Epithelial cell of proximal tubule (primary cell): ENCODE results near the gene ITGB5. TPM values are rescaled to one million over a fixed set of nuclear protein-coding genes. Genes with fewer than 3 reads are reported as not detected.
"Not testable (repeated sequence)": the region's sequence is repeated elsewhere in the genome, so short reads cannot be mapped to it uniquely, and the experiment has no call there.

Experiments used
- DNase-seq: peaks from one replicate; pipeline ENCODE4 v3.0.0-alpha.2; 2011; ENCODE audit warnings: low read depth
- H3K4me3 ChIP-seq: 2 replicates; pipeline ENCODE4 v1.5.1; 2011; ENCODE audit warnings: low read depth, mild to moderate bottlenecking, low read length
- total RNA-seq: library from RNA; depleted of rRNA; stranded (reverse); fragments of >200 nt; gene quantifications from 2 replicates; pipeline ENCODE4 v1.2.3, GENCODE V29; 2015
- TF ChIP-seq, protein P1 (sequence below): conservative IDR thresholded peaks from 2 replicates; pipeline ENCODE4 v1.5.1; 2012; ENCODE audit warnings: low read depth, mild to moderate bottlenecking, low read length

Gene ITGB5
- total RNA-seq, 1 donor from 2014 or later: 141 TPM

DNA sequence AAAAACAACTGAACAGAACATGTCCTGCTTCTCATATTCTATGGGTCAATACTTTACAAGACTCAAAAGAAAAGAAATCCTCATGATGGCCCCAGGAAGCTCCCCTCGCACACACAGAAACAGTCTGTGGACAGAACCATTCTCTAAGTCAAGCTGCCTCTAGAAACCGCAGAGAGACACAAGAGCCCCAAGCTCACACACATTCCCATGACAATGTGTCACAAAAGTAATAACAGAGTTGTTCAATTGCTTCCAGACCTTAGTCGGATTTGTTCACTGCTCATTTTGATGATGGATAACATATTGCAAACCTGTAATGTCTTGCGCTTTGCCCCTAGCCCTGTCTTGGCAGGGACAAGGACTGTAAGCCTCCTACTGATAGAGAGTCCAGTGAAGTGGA, 96.0 kb downstream of the ITGB5 start:
- DNase-seq: no peak
- no peak overlapping the region for H3K4me3 ChIP-seq
- TF ChIP-seq, protein P1, sequence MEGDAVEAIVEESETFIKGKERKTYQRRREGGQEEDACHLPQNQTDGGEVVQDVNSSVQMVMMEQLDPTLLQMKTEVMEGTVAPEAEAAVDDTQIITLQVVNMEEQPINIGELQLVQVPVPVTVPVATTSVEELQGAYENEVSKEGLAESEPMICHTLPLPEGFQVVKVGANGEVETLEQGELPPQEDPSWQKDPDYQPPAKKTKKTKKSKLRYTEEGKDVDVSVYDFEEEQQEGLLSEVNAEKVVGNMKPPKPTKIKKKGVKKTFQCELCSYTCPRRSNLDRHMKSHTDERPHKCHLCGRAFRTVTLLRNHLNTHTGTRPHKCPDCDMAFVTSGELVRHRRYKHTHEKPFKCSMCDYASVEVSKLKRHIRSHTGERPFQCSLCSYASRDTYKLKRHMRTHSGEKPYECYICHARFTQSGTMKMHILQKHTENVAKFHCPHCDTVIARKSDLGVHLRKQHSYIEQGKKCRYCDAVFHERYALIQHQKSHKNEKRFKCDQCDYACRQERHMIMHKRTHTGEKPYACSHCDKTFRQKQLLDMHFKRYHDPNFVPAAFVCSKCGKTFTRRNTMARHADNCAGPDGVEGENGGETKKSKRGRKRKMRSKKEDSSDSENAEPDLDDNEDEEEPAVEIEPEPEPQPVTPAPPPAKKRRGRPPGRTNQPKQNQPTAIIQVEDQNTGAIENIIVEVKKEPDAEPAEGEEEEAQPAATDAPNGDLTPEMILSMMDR: no peak

DNA sequence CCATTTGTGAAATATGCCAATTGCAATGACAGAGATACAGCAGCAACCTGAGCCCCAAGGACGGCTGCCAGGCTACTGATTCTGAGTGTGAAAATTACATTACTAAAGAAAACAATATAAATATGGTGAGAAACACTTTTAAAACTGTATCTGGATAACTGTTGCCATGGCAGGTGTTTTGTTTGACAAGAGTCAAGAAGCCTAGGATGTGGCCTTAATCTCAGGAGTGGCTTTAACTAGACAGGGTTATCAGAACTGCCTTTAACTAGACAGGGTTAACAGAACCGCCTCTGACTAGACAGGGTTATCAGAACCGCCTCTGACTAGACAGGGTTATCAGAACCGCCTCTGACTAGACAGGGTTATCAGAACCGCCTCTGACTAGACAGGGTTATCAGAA, 98.1 kb downstream of the ITGB5 start:
- not testable (repeated sequence) for DNase-seq, H3K4me3 ChIP-seq

DNA sequence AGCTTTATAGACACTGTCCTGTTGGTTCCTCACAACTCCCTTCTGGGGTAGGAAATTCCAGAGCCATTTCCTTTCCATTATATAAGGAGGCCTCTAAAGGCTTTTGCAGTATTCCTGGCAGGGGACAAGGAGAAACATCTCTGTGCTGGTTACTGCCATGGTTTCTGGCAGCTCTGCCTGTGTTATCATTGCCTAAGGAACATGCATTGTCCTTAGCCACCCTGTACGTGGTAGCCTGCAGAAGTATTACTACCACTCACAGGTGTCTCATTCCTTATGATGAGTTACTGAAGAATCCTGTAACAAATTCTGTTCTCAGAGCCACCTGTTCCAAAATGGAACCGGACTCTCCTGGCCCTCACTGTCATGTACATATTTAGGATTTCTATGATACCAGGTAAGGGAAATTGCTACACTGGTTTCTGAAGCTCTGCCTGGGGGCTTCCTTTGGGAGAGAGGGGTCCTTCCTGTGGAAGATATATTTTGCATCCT, 98.9 kb downstream of the ITGB5 start:
- no peak overlapping the region for H3K4me3 ChIP-seq
- no peak for DNase-seq
- TF ChIP-seq, protein P1: no peak

DNA sequence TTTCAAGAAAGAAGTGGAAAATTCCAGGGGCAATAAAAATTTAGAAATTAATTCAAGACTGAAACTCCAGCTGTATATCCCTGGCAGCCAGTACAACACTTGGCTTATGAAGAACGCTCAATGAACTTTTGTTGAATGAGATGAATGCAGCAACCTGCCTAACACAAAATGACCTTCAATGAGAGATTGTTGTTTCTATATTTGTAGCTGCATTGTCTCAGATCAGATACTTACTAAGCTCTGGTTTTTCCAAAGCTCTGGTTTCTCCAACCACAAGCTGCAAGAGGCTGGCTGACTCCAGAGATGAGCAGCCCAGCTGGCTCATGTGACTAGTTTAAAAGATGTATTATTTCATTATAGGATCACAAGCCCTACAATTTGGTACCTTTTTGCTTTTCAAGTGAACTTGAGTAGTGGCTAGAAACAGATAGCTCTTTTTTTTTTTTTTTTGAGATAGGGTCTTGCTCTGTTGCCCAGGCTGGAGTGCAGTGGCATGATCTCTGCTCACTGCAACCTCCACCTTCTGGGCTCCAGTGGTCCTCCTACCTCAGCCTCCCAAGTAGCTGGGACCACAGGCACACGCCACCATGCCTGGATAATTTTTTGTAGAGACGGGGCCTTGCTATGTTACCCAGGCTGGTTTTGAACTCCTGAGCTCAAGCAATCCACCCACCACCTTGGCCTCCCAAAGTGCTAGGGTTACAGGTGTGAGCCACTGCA, 99.5 kb downstream of the ITGB5 start:
- H3K4me3 ChIP-seq: no peak overlapping the region
- no peak for DNase-seq
- TF ChIP-seq, protein P1: no peak

DNA sequence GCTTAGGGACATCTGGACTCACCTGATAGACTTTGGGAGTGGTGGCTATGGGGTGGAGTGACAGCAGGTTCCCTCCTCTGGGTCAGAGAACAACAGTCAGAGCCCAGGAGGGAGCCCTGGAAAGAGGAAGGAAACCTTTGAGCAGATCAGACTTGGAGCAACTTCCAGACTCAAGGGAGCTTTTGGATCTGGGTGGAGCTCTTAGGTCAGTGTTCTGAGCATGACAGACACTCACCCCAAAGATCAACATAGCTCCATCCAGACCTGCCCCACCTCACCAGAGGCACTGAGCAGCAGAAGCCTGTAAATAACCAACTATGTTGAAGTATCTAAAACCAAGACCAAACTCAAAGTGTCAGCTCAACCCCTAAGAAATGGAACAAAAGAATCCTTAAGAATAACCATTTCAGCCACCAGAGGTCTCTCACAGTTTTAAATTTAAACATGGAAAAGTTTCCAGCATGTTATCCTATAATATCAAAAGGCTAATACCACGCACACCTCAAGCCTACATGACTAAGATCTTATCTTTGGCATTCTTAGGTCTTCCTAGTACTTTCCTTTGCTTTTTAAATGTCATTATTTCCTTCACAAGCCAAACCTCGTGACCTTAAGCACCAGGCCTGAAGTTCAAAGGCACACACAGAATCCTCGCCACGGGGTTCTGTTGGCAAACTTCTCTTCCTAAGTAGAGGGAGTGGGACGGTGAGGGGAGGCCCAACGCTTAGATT, 100.5 kb downstream of the ITGB5 start:
- no peak overlapping the region for H3K4me3 ChIP-seq
- TF ChIP-seq, protein P1: peak; percentile 41
- no peak for DNase-seq

DNA sequence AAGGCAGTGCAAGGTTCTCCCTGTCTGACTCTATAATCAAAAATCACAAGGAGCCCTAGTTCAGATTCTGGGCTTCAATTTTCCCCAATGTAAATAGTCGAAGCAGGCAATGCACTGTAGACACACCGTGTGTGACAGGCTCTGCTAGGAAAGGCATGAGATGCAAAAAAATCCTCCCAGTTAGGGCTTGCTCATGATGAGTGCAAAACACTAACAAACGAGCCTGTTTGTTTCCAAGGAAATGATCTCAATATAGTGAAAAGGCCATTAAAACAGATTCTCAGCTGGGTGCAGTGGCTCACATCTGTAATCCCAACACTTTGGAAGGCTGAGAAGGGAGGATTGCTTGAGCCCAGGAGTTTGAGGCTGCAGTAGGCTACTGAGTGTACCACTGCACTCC, 101.2 kb downstream of the ITGB5 start:
- H3K4me3 ChIP-seq: no peak overlapping the region
- TF ChIP-seq, protein P1: no peak
- no peak for DNase-seq

DNA sequence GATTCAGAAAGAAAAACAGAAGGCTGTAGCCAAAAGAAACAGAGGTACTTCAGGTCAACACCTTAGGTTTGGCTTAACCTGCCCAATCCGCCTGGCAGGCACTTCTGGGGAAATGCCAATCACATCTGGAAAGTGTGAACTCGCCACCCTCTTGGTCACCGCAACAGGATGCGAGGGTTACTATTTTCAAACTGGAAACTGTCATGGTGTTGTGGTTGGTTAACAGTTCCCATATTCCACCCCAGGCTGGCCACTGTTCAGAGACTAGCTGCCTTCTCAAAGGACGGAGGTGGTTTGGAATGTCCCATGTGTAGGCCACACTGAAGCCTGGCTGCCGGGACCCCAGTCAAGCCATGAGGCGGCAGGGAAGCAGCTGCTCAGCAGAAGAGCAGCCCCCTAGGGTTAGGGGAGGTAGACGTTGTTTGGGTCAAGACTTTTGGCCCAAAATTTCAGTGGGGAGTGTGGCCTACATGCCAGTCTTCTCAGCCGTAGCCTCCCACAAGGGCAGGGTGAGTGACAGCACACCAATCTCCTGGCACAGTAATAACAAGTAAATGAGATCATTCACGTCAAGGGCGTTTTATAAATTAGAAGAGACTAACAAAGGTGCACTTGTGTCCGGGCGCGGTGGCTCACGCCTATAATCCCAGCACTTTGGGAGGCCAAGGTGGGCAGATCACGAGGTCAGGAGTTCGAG, 102.3 kb downstream of the ITGB5 start:
- no peak for DNase-seq
- no peak overlapping the region for H3K4me3 ChIP-seq
- TF ChIP-seq, protein P1: no peak
